ENCODE results near the gene CTDSPL. TPM values are rescaled to one million over a fixed set of nuclear protein-coding genes. Genes with fewer than 3 reads are reported as not detected.

Gene CTDSPL
- total and polyA plus RNA-seq, 2 of the 8 experiments (the other 6 are each of a cell fraction or from before 2014, with no cell fraction given) = 20.3 to 42.2 TPM

GRCh38 chr3:37858742-37859141 is 2.9 kb upstream of the CTDSPL start:
- no peak overlapping the region for H2AFZ ChIP-seq (ENCODE audit: low read length)
- no peak for FAIRE-seq
- no peak overlapping the region for H3K9ac ChIP-seq (replicated peaks in 1 of 4; ENCODE audit: extremely low read depth in 1 of 4, low read depth in 3 of 4, low read length in 3 of 4)
- H3K27ac ChIP-seq (ENCODE audit: low read depth, low read length) = no peak overlapping the region
- H2AK5ac ChIP-seq (ENCODE audit: low read depth, low read length) = no peak overlapping the region
- H4K5ac ChIP-seq (ENCODE audit: insufficient read length, low read depth, low read length) = no peak overlapping the region
- no peaks in the 10 kb centered on the region; the same call in 1 of the 2 replicates for H3K79me1 ChIP-seq (ENCODE audit: low read depth, low read length)
- no peak overlapping the region for H2BK5ac ChIP-seq (ENCODE audit: low read depth, low read length)
- no peak overlapping the region for H2BK120ac ChIP-seq (replicated peaks; ENCODE audit: low read depth, low read length)
- no peak overlapping the region for H2BK12ac ChIP-seq (ENCODE audit: low read depth, low read length)
- ChIA-PET CTCF (ENCODE audit: partially characterized antibody) (interaction anchor here (1.0 kb wide), 1 partner anchor 406 kb away, joined by 3 read pairs; no protein-coding TSS in a partner anchor), POLR2A (ENCODE audit: partially characterized antibody) (no interaction called here)
- no peak for DNase-seq (ENCODE audit: low read depth in 1 of 2, low spot score in 2 of 2)
- H3K23me2 ChIP-seq (ENCODE audit: low read depth, low read length) = peaks cover 14% of the 10 kb centered on the region
- H3K4ac ChIP-seq (replicated peaks; ENCODE audit: insufficient read length, low read depth, low read length) = no peak overlapping the region
- no peak overlapping the region for H2BK20ac ChIP-seq (ENCODE audit: low read length)
- peaks cover 0 to 2% of the 10 kb centered on the region in 2 experiments for H4K20me1 ChIP-seq (replicated peaks in 1 of 2; ENCODE audit: control insufficient read depth in 1 of 2, insufficient read depth in 2 of 2, low read length in 2 of 2)
- no peak overlapping the region for H4K91ac ChIP-seq (replicated peaks; ENCODE audit: insufficient read length, low read length)
- H2BK15ac ChIP-seq (ENCODE audit: low read length) = no peak overlapping the region
- no peak overlapping the region for H3K4me2 ChIP-seq (ENCODE audit: insufficient read depth in 1 of 2, low read depth in 2 of 2, low read length in 2 of 2)
- no peak overlapping the region for H3K56ac ChIP-seq (replicated peaks; ENCODE audit: insufficient read length, low read depth, low read length)
- no peak overlapping the region for H4K8ac ChIP-seq (ENCODE audit: extremely low read depth, insufficient read depth, low read length)
- H3K27me3 ChIP-seq (replicated peaks in 1 of 4; ENCODE audit: control insufficient read depth in 3 of 4, extremely low read depth in 1 of 4, insufficient read depth in 3 of 4, low read length in 3 of 4) = peaks cover 0 to 10% (median 7%) of the 10 kb centered on the region in 4 experiments; a peak in 4 of 7 replicates
- H3K36me3 ChIP-seq (ENCODE audit: control insufficient read depth in 2 of 4, insufficient read depth in 4 of 4, low read length in 3 of 4) = peaks cover 0 to 2% (median 0%) of the 10 kb centered on the region in 4 experiments; a peak in 1 of 8 replicates
- H3K23ac ChIP-seq (ENCODE audit: insufficient read length) = no peak overlapping the region
- H3K18ac ChIP-seq (ENCODE audit: extremely low read depth, low read length) = no peak overlapping the region
- no peak overlapping the region for H3K14ac ChIP-seq (ENCODE audit: insufficient read length)
- peaks cover 6 to 15% (median 9%) of the 10 kb centered on the region in 4 experiments for H3K4me1 ChIP-seq (replicated peaks in 1 of 4; ENCODE audit: control insufficient read depth in 3 of 4, insufficient read depth in 4 of 4, low read length in 3 of 4)
- no peak overlapping the region for H3K4me3 ChIP-seq (ENCODE audit: extremely low read depth in 1 of 4, insufficient read depth in 2 of 4, low read depth in 3 of 4, low read length in 4 of 4)
- peaks cover 0 to 5% of the 10 kb centered on the region in 2 experiments; a peak in 1 of 4 replicates for H3K9me3 ChIP-seq (ENCODE audit: insufficient read depth in 2 of 2, low read depth in 1 of 2, low read length in 1 of 2)
- H3K79me2 ChIP-seq (ENCODE audit: control insufficient read depth in 1 of 2, insufficient read depth in 2 of 2, low read length in 2 of 2) = peaks cover 4 to 14% of the 10 kb centered on the region in 2 experiments; a peak in 3 of 4 replicates
- TF ChIP-seq, protein P1, sequence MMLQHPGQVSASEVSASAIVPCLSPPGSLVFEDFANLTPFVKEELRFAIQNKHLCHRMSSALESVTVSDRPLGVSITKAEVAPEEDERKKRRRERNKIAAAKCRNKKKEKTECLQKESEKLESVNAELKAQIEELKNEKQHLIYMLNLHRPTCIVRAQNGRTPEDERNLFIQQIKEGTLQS (IDR thresholded peaks at IDR 0.05; ENCODE audit: insufficient read depth, low read depth, low read length) = no peak
- TF ChIP-seq POLR2AphosphoS5 (IDR thresholded peaks at IDR 0.05; ENCODE audit: low read depth, low read length) (no peak), FOSL1 (IDR thresholded peaks at IDR 0.05; ENCODE audit: insufficient read depth, low read depth, low read length) (no peak), GABPA (IDR thresholded peaks at IDR 0.05; ENCODE audit: borderline replicate concordance, insufficient read depth, low read length) (no peak), TCF12 (IDR thresholded peaks at IDR 0.05; ENCODE audit: low read depth, low read length) (no peak), SIN3A (conservative IDR thresholded peaks at IDR 0.05 in 1 of 2, IDR thresholded peaks at IDR 0.05 in 1 of 2; ENCODE audit: low read depth in 1 of 2, low read length in 2 of 2) (no peak), CTCF (IDR thresholded peaks at IDR 0.05; ENCODE audit: control extremely low read depth in 1 of 3, insufficient read depth in 1 of 3, low read depth in 1 of 3, low read length in 3 of 3) (no peak), KDM1A (IDR thresholded peaks at IDR 0.05; ENCODE audit: borderline replicate concordance, low read length) (no peak)
- TF ChIP-seq, protein P2, sequence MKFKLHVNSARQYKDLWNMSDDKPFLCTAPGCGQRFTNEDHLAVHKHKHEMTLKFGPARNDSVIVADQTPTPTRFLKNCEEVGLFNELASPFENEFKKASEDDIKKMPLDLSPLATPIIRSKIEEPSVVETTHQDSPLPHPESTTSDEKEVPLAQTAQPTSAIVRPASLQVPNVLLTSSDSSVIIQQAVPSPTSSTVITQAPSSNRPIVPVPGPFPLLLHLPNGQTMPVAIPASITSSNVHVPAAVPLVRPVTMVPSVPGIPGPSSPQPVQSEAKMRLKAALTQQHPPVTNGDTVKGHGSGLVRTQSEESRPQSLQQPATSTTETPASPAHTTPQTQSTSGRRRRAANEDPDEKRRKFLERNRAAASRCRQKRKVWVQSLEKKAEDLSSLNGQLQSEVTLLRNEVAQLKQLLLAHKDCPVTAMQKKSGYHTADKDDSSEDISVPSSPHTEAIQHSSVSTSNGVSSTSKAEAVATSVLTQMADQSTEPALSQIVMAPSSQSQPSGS (IDR thresholded peaks at IDR 0.05; ENCODE audit: low read length) = no peak
